GM12878 (cell line): ENCODE data around the gene VPS54. TPM values are rescaled to one million over a fixed set of nuclear protein-coding genes. Genes with fewer than 3 reads are reported as not detected.

Experiments
- ATAC-seq: fragments of 200-7000 bp; cut with Tn5 transposase; 3 replicates; pipeline ENCODE4 v1.9.1; 2020; ENCODE audit warnings: mild to moderate bottlenecking, moderate library complexity
- BruUV-seq: library from RNA; stranded (reverse); fragments of 400-500 nt; replicated peaks from 2 replicates; lab custom pipeline; 2021; lab: Mats Ljungman, UMichigan
- CTCF ChIA-PET: fragments of 300-600 bp; sonication (Branson Sonifier 250); formaldehyde crosslinking; extraction: SDS; loops from one replicate; lab custom pipeline; 2021; ENCODE audit warnings: inconsistent platforms; lab: Yijun Ruan, JAX
- POLR2A ChIA-PET: fragments of 350-600 bp; formaldehyde crosslinking; extraction: SDS; loops from one replicate; lab custom pipeline; 2021; ENCODE audit warnings: inconsistent platforms; lab: Charles Lee
- RAD21 ChIA-PET: fragments of 300-600 bp; sonication (Branson Sonifier 250); formaldehyde crosslinking; loops from one replicate; lab custom pipeline; 2023; ENCODE audit warnings: antibody characterized with exemption; ENCODE audit not compliant: unreplicated experiment; lab: Charles Lee
- SMC1A ChIA-PET: fragments of 300-600 bp; sonication (Branson Sonifier 250); formaldehyde crosslinking; loops from one replicate; lab custom pipeline; 2023; ENCODE audit not compliant: unreplicated experiment, uncharacterized antibody; lab: Charles Lee
- DNase-seq: peaks from one replicate; pipeline ENCODE4 v3.0.0-alpha.2; 2011; ENCODE audit warnings: low read depth, low spot score
- FAIRE-seq: peaks from 3 replicates; lab custom pipeline; 2011; peaks lifted over from hg19 to GRCh38; lab: Jason Lieb, UNC
- H2AFZ ChIP-seq: 2 replicates; pipeline ENCODE4 v1.6.0; 2011; ENCODE audit warnings: low read depth, low read length, control low read depth; ENCODE audit not compliant: control insufficient read depth
- H3K27ac ChIP-seq: 2 replicates; pipeline ENCODE4 v1.5.1; 2011; ENCODE audit warnings: control low read depth; ENCODE audit not compliant: control insufficient read depth, insufficient read depth
- H3K27me3 ChIP-seq, 2 experiments: replicated peaks in 1 of 2; 2 replicates each; pipeline versions ENCODE4 v1.6.0 to v1.6.1; 2011; ENCODE audit warnings: low read length in 1 of 2; ENCODE audit not compliant: control insufficient read depth in 2 of 2, insufficient read depth in 2 of 2
- H3K36me3 ChIP-seq, 2 experiments: 2 replicates each; pipeline ENCODE4 v1.5.1; 2011; ENCODE audit warnings: low read length in 1 of 2; ENCODE audit not compliant: control insufficient read depth in 2 of 2, insufficient read depth in 2 of 2
- H3K4me1 ChIP-seq: 2 replicates; pipeline ENCODE4 v1.6.1; 2011; ENCODE audit warnings: mild to moderate bottlenecking, low read length, moderate library complexity, mixed read lengths; ENCODE audit not compliant: control insufficient read depth, insufficient read depth
- H3K4me2 ChIP-seq: 2 replicates; pipeline ENCODE4 v1.6.0; 2011; ENCODE audit warnings: control low read depth; ENCODE audit not compliant: control insufficient read depth, insufficient read depth
- H3K4me3 ChIP-seq: fragments of 200-600 bp; sonication (generic); 2 replicates; pipeline ENCODE4 v1.5.1; 2016
- H3K79me2 ChIP-seq: 2 replicates; pipeline ENCODE4 v1.6.0; 2011; ENCODE audit warnings: low read length; ENCODE audit not compliant: control insufficient read depth, insufficient read depth
- H3K9ac ChIP-seq: 2 replicates; pipeline ENCODE4 v1.8.0; 2011; ENCODE audit warnings: low read length, control low read depth, mixed read lengths; ENCODE audit not compliant: control insufficient read depth, insufficient read depth
- H3K9me3 ChIP-seq: replicated peaks from 3 replicates; pipeline ENCODE4 v1.5.1; 2011; ENCODE audit warnings: mild to moderate bottlenecking, low read length; ENCODE audit not compliant: control insufficient read depth, insufficient read depth
- H4K20me1 ChIP-seq: 2 replicates; pipeline ENCODE4 v1.6.0; 2011; ENCODE audit not compliant: control insufficient read depth, insufficient read depth
- EP300 ChIP-seq, 2 experiments: fragments of 150-350 bp in 1 of 2; IDR thresholded peaks; 2 replicates each; pipeline ENCODE4 v1.6.1; 2011 to 2012; ENCODE audit warnings: low read depth in 2 of 2, low read length in 2 of 2, borderline replicate concordance in 1 of 2, improper control_type of control experiment in 1 of 2, inconsistent platforms in 1 of 2; ENCODE audit not compliant: control insufficient read depth in 1 of 2
- HCFC1 ChIP-seq: fragments of 150-350 bp; IDR thresholded peaks from 2 replicates; pipeline ENCODE4 v1.6.1; 2014; ENCODE audit warnings: low read length
- JUNB ChIP-seq: IDR thresholded peaks from 2 replicates; pipeline ENCODE4 v1.6.1; 2016; ENCODE audit warnings: antibody characterized with exemption, mild to moderate bottlenecking
- MTA2 ChIP-seq: fragments of 450-650 bp; IDR thresholded peaks from 2 replicates; pipeline ENCODE4 v1.6.1; 2016; ENCODE audit warnings: low read depth, mild to moderate bottlenecking, moderate library complexity
- NR2C2 ChIP-seq: IDR thresholded peaks from 2 replicates; pipeline ENCODE4 v1.6.1; 2011; ENCODE audit warnings: borderline replicate concordance, low read depth; ENCODE audit not compliant: control insufficient read depth, insufficient read length
- RUNX3 ChIP-seq: IDR thresholded peaks from 2 replicates; pipeline ENCODE4 v1.6.1; 2012; ENCODE audit warnings: low read length, inconsistent platforms
- SIN3A ChIP-seq: IDR thresholded peaks from 2 replicates; pipeline ENCODE4 v1.6.1; 2012; ENCODE audit warnings: low read depth, low read length, improper control_type of control experiment
- STAT1 ChIP-seq: fragments of 450-650 bp; conservative IDR thresholded peaks from 2 replicates; pipeline ENCODE4 v1.6.1; 2014; ENCODE audit warnings: antibody characterized with exemption, mild to moderate bottlenecking
- STAT3 ChIP-seq: IDR thresholded peaks from 2 replicates; pipeline ENCODE4 v1.6.1; 2011; ENCODE audit warnings: low read depth, low read length, improper control_type of control experiment
- ZBTB33 ChIP-seq: fragments of 450-650 bp; IDR thresholded peaks from 2 replicates; pipeline ENCODE4 v1.6.1; 2017; ENCODE audit warnings: mild to moderate bottlenecking
- WGBS: methylation state at CpG from one replicate; pipeline ENCODE4 v1.1.6; 2016; ENCODE audit warnings: low lambda C conversion rate; ENCODE audit not compliant: insufficient replicate concordance, insufficient coverage; ENCODE audit errors: missing lambda C conversion rate; 5-methylcytosine and 5-hydroxymethylcytosine counted together
- in situ Hi-C: fragments of 300-500 bp; cut with MboI; formaldehyde crosslinking; loops from 9 replicates; pipeline ENCODE4 v1.14.3; 2018; ENCODE audit warnings: mixed read lengths
- intact Hi-C: fragments of 100-400 bp; cut with micrococcal nuclease; formaldehyde crosslinking; loops from one replicate; pipeline ENCODE4 v1.14.2; 2022; ENCODE audit not compliant: unreplicated experiment
- polyA plus RNA-seq, 11 experiments: library from polyadenylated mRNA; depleted of rRNA in 4 of 11; unstranded in 6 of 11; stranded (reverse) in 5 of 11; fragments of >200 nt; fragmentation: Nextera tagmentation in 4 of 11; fragmentation: Illumina TruSeq in 1 of 11; extraction: Ambion mirVana in 4 of 11; extraction: Trizol in 1 of 11; gene quantifications; 1 replicate in 1 of 11; 2 replicates in 10 of 11; pipeline versions ENCODE4 v1.2.1 to v1.2.3, GENCODE V29; 2011 to 2016; ENCODE audit warnings: inconsistent platforms in 2 of 11, missing spikeins in 2 of 11, low read depth in 1 of 11
- total RNA-seq, 4 experiments: library from RNA; depleted of rRNA in 3 of 4; stranded (reverse); fragments of >200 nt in 3 of 4; fragmentation: Illumina TruSeq in 1 of 4; extraction: Trizol in 1 of 4; gene quantifications; 2 replicates each; pipeline versions ENCODE4 v1.2.1 to v1.2.3, GENCODE V29; 2013 to 2021
- TF ChIP-seq, protein P1 (sequence below): fragments of 450-650 bp; IDR thresholded peaks from 2 replicates; pipeline ENCODE4 v1.6.1; 2018; ENCODE audit warnings: borderline replicate concordance, mild to moderate bottlenecking; ENCODE audit not compliant: partially characterized antibody
- TF ChIP-seq, protein P2 (sequence below): fragments of 450-650 bp; formaldehyde crosslinking; IDR thresholded peaks from 2 replicates; pipeline ENCODE4 v1.4.0; 2020; ENCODE audit warnings: mild to moderate bottlenecking, moderate library complexity

The VPS54 gene
- total and polyA plus RNA-seq, 10 of the 15 experiments (the other 5 are each of a cell fraction or from before 2014, with no cell fraction given), result 1.6 to 16.2 (median 9.3) TPM

GRCh38 chr2:64063924-64064331 lies 44.7 kb upstream of the VPS54 start (continued):
- TF ChIP-seq, protein P1, sequence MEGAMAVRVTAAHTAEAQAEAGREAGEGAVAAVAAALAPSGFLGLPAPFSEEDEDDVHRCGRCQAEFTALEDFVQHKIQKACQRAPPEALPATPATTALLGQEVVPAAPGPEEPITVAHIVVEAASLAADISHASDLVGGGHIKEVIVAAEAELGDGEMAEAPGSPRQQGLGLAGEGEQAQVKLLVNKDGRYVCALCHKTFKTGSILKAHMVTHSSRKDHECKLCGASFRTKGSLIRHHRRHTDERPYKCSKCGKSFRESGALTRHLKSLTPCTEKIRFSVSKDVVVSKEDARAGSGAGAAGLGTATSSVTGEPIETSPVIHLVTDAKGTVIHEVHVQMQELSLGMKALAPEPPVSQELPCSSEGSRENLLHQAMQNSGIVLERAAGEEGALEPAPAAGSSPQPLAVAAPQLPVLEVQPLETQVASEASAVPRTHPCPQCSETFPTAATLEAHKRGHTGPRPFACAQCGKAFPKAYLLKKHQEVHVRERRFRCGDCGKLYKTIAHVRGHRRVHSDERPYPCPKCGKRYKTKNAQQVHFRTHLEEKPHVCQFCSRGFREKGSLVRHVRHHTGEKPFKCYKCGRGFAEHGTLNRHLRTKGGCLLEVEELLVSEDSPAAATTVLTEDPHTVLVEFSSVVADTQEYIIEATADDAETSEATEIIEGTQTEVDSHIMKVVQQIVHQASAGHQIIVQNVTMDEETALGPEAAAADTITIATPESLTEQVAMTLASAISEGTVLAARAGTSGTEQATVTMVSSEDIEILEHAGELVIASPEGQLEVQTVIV, result no peak
- TF ChIP-seq SIN3A (no peak), RUNX3 (no peak), JUNB (no peak), STAT3 (no peak), NR2C2 (no peak)

DNA sequence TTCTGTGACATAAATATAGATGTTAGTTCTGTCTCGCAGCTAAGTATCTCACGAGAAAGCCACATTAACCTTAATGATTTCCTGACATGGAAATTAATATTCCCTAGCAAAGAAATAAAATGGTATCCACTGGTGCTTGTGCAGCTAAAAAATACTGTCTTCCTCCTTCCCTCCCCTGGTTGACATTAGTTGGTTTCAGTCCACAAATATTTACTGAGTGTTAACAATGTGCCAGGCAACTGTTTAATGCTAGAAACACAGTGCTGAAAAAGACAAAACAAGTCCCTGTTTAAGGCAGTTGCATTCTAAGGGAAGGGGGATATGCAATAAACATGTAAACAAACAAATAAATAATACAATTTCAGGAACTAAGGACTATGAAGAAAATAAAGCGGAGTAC lies 44.2 kb upstream of the VPS54 start:
- POLR2A ChIA-PET, result interaction anchor here (0.6 to 1.5 kb wide), 4 partner anchors 23 to 45 kb away, joined by 3 to 4 read pairs (median 3); no protein-coding TSS in a partner anchor
- no peak overlapping the region for H3K4me3 ChIP-seq
- H2AFZ ChIP-seq, result no peak overlapping the region
- WGBS, result 67% methylated on average over 3 of the region's 3 CpGs
- in situ Hi-C loops (no loop called here), intact Hi-C loops (no loop called here)
- H3K27ac ChIP-seq, result peak overlapping the region; percentile 56; the same call in 1 of the 2 replicates
- BruUV-seq, result no TSS peak
- H3K79me2 ChIP-seq, result no peaks in the 10 kb centered on the region
- ATAC-seq (peak; percentile 25; the same call in 2 of the 3 replicates), DNase-seq (no peak), FAIRE-seq (no peak)
- no peaks in the 10 kb centered on the region for H3K9me3 ChIP-seq
- no peak for TF ChIP-seq MTA2
- TF ChIP-seq, protein P2, sequence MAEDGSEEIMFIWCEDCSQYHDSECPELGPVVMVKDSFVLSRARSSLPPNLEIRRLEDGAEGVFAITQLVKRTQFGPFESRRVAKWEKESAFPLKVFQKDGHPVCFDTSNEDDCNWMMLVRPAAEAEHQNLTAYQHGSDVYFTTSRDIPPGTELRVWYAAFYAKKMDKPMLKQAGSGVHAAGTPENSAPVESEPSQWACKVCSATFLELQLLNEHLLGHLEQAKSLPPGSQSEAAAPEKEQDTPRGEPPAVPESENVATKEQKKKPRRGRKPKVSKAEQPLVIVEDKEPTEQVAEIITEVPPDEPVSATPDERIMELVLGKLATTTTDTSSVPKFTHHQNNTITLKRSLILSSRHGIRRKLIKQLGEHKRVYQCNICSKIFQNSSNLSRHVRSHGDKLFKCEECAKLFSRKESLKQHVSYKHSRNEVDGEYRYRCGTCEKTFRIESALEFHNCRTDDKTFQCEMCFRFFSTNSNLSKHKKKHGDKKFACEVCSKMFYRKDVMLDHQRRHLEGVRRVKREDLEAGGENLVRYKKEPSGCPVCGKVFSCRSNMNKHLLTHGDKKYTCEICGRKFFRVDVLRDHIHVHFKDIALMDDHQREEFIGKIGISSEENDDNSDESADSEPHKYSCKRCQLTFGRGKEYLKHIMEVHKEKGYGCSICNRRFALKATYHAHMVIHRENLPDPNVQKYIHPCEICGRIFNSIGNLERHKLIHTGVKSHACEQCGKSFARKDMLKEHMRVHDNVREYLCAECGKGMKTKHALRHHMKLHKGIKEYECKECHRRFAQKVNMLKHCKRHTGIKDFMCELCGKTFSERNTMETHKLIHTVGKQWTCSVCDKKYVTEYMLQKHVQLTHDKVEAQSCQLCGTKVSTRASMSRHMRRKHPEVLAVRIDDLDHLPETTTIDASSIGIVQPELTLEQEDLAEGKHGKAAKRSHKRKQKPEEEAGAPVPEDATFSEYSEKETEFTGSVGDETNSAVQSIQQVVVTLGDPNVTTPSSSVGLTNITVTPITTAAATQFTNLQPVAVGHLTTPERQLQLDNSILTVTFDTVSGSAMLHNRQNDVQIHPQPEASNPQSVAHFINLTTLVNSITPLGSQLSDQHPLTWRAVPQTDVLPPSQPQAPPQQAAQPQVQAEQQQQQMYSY (CRISPR knock-in tag), result no peak
- no peak for TF ChIP-seq EP300 (IDR thresholded peaks at IDR 0.05; ENCODE audit: borderline replicate concordance in 1 of 2, control insufficient read depth in 1 of 2, low read depth in 2 of 2, low read length in 2 of 2)
- TF ChIP-seq ZBTB33, result no peak
- TF ChIP-seq HCFC1, result no peak
- no peak for TF ChIP-seq STAT1
- peak overlapping the region; percentile 54; the same call in 1 of the 2 replicates for H3K4me2 ChIP-seq
- CTCF ChIA-PET, result interaction anchor here (0.8 to 1.5 kb wide), 9 partner anchors 8 to 424 kb away, joined by 3 to 5 read pairs (median 4); no protein-coding TSS in a partner anchor
- H3K4me1 ChIP-seq, result peaks cover 24% of the 10 kb centered on the region; the same call in 1 of the 2 replicates
- H4K20me1 ChIP-seq, result no peaks in the 10 kb centered on the region
- RAD21 ChIA-PET, result interaction anchor here (0.8 to 2.7 kb wide), 6 partner anchors 9 to 267 kb away, joined by 3 to 13 read pairs (median 5); no protein-coding TSS in a partner anchor
- no peaks in the 10 kb centered on the region for H3K36me3 ChIP-seq
- SMC1A ChIA-PET, result interaction anchor here (0.9 to 3.4 kb wide), 13 partner anchors 10 to 266 kb away, joined by 3 to 22 read pairs (median 4); no protein-coding TSS in a partner anchor
- H3K27me3 ChIP-seq, result no peaks in the 10 kb centered on the region
- no peak overlapping the region for H3K9ac ChIP-seq
